HG02763 (cell line): ENCODE results near the gene CCDC138.

Experiments
- ATAC-seq: cut with Tn5 transposase; IDR thresholded peaks from one replicate; pipeline ENCODE4 v1.9.1; 2021; ENCODE audit warnings: mild to moderate bottlenecking, moderate library complexity; ENCODE audit not compliant: unreplicated experiment

CCDC138 gene

GRCh38 chr2:108825254-108825653, 38.7 kb downstream of the CCDC138 start:
- ATAC-seq, result no peak

GRCh38 chr2:108825736-108826135, 39.2 kb downstream of the CCDC138 start:
- no peak for ATAC-seq

GRCh38 chr2:108829578-108830310, 43.2 kb downstream of the CCDC138 start:
- ATAC-seq, result no peak

GRCh38 chr2:108833219-108833618, 46.6 kb downstream of the CCDC138 start:
- ATAC-seq, result no peak

- no peak for ATAC-seq
These were observed 48.0 kb downstream of the CCDC138 start for GRCh38 chr2:108834620-108835019.

GRCh38 chr2:108835040-108835439, 48.5 kb downstream of the CCDC138 start:
- ATAC-seq, result no peak

- no peak for ATAC-seq
These were observed 50.6 kb downstream of the CCDC138 start for GRCh38 chr2:108837198-108837597.

GRCh38 chr2:108841506-108841905, 54.9 kb downstream of the CCDC138 start:
- ATAC-seq, result no peak

- ATAC-seq, result no peak
These were observed 59.4 kb downstream of the CCDC138 start for GRCh38 chr2:108845923-108846322.

- ATAC-seq, result no peak
These were observed 60.4 kb downstream of the CCDC138 start for GRCh38 chr2:108847000-108847399.

GRCh38 chr2:108852375-108852774, 65.8 kb downstream of the CCDC138 start:
- ATAC-seq, result no peak

GRCh38 chr2:108853421-108853820, 66.8 kb downstream of the CCDC138 start:
- no peak for ATAC-seq

- ATAC-seq, result no peak
These were observed 67.9 kb downstream of the CCDC138 start for GRCh38 chr2:108854484-108854883.

- no peak for ATAC-seq
These were observed 68.6 kb downstream of the CCDC138 start for GRCh38 chr2:108855194-108855593.

GRCh38 chr2:108858894-108859293, 72.3 kb downstream of the CCDC138 start:
- ATAC-seq, result no peak

GRCh38 chr2:108866041-108866440, 79.5 kb downstream of the CCDC138 start:
- ATAC-seq, result no peak

GRCh38 chr2:108868911-108869310, 82.3 kb downstream of the CCDC138 start:
- no peak for ATAC-seq

- no peak for ATAC-seq
These were observed 83.0 kb downstream of the CCDC138 start for GRCh38 chr2:108869542-108869941.

- no peak for ATAC-seq
These were observed 83.6 kb downstream of the CCDC138 start for GRCh38 chr2:108870069-108870644.

GRCh38 chr2:108877506-108877905, 90.9 kb downstream of the CCDC138 start:
- ATAC-seq, result no peak

GRCh38 chr2:108878276-108878675, 91.7 kb downstream of the CCDC138 start:
- ATAC-seq, result no peak

- ATAC-seq, result no peak
These were observed 98.0 kb downstream of the CCDC138 start for GRCh38 chr2:108884619-108885018.

- ATAC-seq, result no peak
These were observed 103.3 kb downstream of the CCDC138 start for GRCh38 chr2:108889907-108890306.
